Hematopoietic multipotent progenitor cell (in vitro differentiated cells): ENCODE data around the gene ZNF735. TPM values are rescaled to one million over a fixed set of nuclear protein-coding genes. Genes with fewer than 3 reads are reported as not detected.
A peak's percentile ranks its signal among the peaks of the same experiment; 100 is the strongest.
"Not testable (repeated sequence)": the region's sequence is repeated elsewhere in the genome, so short reads cannot be mapped to it uniquely, and the experiment has no call there.

Experiments used
- DNase-seq, 3 donors: peaks; one replicate each; pipeline ENCODE4 v3.0.0-alpha.2; 2011 to 2015; ENCODE audit warnings: low read depth in 2 of 3, low spot score in 2 of 3
- total RNA-seq: library from RNA; depleted of rRNA; stranded (reverse); fragments of >200 nt; gene quantifications from one replicate; pipeline ENCODE4 v1.2.3, GENCODE V29; 2012

ZNF735 gene
- not detected for total RNA-seq

DNA sequence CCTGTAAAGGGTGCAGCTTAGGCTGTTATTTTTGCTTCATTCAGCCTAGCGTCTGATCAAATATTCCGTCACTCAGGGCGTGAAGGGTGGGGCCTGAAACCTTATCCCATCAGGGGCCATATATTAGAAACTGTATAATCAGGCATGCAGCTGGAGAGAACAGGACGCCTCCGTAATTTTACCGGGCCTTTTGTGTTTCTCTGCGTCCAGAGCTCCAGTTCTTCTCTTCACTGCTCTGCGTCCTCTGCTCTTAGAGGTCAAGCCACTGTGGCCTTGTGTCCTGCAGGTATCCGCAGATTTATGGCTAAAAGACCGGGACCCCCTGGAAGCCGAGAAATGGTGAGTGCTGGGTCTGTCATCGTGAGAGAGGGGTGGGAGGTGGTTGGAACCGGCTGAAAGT is at the start of gene ZNF735:
TSS of gene ZNF735 (plus strand) at position 301 of the 400 bp plus-strand sequence. CDS start at position 301, 0 bp downstream.
- no peak for DNase-seq

DNA sequence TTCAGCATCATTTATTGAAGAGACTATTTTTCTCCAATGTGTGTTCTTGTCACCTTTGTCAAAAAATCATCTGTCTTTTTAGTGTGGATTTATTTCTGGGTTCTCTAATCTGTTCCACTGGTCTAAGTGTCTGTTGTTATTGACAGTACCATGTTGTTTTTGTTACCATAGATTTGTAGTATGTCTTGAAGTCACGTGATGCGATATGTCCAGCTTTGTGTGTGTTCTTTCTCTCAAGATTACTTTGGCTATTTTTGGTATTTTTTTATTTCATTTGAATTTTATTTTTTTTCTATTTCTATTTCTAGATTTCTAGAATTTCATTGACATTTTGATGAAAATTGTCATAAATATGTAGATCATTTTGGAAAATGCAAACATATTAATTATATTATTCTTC is 36.0 kb upstream of the ZNF735 start:
- DNase-seq = not testable (repeated sequence)

DNA sequence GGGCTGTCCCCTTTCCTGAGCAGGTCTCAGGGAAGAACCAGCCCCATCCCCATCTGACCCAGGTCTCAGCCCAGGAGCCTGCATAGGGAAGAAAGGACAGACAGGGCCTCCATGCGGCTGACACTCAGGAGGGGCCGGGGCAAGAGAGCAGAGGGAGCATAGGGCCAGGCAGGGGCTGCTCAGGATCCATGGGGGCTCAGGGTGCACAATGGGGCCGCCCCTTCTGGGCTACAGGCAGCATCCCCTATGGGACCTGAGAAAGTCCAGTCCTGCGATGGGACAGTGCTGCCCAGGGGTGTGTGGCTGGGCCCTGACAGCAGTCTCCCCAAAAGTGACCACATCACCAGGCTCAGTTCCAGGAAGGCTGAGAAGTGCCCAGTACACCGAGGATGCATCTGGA is 32.7 kb upstream of the ZNF735 start:
- no peak for DNase-seq

DNA sequence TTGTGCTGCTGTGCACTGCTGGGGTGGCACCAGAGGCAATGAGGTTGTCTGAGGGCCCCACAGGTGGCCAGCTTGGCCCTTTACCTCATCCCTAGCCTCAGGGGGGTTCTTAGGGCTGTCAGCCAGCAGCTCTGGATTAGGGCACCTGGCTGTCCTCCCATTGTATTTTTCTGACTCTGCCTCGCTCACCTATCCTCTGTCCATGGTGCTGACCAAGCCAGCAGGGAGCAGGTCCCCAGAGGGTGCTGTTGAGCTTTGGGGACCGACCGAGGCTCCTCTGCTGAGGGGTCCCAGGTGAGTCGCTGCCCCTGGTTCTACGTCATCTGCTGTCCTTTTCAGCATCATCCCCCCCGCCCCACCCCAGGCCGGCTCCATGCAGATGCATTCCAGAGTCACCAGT is 32.1 kb upstream of the ZNF735 start:
- no peak for DNase-seq

DNA sequence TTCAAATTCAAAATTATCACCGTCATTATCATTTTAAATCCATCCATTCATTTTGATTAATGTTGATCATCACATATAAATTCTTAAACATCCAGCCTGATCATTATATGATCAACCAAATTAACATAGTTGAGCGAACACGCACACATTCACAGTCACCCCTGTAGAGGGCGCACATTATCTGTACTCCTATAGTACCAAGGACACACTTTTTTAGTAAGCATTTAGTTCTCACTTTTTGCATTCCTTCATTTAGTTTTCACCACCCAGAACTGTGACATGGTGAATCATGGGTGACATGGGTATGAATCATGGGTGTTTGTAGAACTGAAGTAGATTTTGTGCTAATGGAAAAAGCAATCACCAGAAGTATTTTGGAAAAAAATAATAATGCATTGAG is 26.0 kb upstream of the ZNF735 start:
- peak in 2 of 3 donors; percentile 10 to 40 for DNase-seq

DNA sequence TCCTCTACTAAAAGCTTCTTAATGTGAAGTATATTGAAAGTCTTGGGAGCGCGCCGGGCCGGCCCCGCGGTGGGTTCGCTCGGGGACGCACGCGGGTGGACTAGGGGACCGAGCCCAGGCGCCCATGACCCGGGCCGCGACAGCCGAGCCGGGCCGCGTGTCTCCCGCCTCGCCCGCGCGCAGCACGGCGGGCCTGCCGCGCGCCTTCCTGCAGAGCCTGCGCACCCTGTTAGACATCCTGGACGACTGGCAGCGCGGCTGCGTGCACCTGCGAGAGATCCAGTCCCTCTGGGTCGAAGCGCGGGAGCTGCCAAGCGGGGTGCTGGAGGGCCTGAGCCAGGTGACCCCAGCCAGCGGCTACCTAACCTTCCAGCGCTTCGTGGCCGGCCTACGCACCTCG is 25.4 kb upstream of the ZNF735 start:
- DNase-seq = no peak

DNA sequence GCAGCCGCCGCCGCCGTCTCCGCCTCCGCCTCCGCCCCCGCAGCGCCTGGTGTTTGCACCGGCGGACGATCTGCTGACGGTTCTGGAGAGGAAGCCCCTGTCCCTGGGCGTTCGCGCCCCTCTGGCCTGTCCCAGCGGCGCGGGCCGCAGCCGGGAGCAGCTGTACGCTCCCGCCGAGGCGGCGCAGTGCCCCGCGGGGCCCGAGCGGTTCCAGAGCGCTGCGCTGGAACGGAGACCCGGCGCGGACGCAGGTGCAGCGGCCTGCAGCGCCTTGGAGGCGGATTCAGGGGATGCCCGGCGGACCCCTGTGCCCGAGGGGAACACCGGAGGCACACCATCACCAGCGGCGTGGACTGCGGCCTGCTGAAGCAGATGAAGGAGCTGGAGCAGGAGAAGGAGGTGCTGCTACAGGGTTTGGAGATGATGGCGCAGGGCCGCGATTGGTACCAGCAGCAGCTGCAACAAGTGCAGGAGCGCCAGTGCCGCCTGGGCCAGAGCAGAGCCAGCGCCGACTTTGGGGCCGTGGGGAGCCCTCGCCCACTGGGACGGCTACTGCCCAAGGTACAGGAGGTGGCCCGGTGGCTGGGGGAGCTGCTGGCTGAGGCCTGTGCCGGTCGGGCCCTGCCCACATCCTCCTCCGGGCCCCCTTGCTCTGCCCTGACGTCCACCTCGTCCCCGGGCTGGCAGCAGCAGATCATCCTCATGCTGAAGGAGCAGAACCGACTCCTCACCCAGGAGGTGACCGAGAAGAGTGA is 24.8 kb upstream of the ZNF735 start:
- no peak for DNase-seq

DNA sequence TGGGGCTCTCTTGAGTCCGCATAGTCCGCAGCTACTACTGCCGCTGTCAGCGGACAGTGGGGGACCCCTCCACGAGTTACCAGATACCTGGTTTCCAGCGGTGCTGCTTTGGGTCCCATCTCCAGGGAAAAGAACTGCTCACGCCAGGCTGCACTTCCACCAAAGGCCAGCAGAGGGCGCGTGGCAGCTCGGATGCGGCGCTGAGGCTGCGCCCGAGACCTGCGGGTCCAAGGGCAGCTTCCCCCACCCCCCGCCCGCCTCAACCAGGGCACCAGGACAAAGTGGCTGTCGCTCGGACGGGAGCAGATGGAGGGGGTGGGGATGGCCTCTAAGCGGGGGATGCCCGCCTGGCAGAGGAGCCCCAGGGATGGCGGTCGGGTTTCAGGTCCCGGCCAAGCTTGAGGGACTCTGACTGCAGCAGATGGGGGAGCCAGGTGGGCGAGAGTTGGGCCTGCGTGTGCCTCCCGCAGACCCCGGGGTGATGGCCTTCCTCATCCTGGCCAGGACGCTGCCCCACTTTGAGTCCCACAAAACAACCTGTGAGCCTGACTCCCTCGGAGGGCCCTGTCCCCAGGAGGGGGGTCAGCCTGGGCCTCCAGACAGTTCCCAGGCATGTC is 23.8 kb upstream of the ZNF735 start:
- peak; percentile 9 to 26 (median 14) for DNase-seq

DNA sequence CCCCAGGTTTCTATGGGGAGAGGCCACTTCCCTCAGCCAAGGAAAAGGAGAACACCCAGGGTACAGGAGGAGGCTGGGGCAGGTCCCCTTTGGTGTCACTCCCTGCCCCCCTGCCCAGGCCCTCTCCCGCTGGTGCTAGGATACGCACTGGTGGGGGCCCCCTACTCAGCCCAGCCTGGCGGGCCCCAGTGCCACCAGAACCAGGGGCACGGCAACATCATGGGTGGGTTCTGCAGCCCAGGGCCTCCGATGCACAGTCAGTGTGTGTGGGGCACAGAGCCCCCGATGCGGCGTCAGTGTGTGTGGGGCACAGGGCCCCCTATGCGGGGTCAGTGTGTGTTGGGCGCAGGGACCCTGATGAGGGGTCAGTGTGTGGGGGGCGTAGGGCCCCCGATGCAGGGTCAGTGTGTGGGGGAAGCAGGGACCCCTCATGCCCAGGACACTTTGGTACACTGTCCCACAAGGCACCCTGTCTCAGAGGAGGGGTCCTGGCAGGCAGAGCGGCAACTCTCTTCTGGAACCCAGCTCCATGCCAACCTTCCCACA is 23.1 kb upstream of the ZNF735 start:
- DNase-seq = no peak

DNA sequence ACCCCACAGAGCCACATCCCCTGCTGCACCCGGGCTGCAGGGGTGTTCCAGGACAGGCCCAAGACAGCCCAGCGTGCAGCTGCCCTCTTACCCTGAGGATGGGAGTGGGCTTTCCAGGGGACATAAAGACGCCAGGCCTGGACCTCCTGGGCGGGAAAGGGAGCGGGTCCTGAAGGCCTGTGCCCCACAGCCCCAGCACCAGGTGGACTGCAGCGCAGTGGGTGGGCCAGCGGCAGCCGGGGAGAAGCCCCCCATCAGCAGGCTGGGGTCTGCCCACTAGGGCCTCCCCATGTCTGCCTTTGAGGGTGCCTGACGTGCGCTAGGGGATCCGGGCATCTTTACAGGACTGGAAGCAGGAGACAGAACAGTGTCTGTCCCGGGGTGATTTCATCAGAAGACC is 22.6 kb upstream of the ZNF735 start:
- no peak for DNase-seq

DNA sequence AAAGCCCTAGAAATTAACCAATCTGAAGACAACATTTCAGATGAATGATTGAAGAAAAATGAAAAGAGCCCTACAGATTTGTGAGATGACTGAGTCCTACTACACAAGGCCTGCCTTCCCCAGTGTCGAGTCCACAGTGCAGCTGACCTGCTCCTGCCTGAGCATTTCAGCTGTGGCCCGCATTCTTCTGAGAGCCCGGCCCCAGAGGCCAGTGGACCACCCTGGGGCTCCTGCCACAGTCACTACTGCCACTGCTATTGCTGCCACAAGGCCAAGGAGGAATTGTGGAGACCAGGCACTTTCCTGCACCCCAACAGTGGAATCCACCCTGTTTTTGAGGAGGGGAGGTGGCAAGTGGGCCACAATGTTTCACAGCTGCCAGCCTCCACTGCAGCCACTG is 19.6 kb upstream of the ZNF735 start:
- no peak for DNase-seq

DNA sequence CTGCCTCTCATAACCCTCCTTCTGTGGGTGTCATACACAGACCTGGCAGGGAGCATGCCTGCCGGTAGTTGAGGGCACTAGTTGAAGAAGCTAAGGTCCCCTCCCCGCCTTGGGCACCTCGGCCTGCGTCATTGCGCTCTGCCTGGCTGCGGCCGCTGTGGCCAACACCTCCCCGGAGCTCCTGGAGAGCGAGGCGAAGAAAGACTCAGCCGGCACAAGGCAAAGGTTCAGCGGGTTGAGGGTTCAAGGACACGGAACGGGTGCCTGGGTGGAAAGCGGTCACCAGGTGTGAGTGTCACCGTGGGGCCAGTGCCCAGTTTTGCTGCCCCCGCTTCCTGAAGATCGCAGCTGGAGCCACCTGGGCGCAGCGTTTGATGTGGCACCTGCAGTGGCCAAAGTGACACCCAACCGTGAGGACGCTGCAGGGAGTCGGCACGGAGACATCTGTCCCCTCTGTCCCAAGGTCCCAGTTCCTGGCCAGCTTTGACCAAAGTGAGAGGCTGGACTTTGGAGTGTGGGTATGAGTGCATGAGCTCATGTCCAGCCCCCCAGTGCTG is 14.8 kb upstream of the ZNF735 start:
- DNase-seq = no peak

DNA sequence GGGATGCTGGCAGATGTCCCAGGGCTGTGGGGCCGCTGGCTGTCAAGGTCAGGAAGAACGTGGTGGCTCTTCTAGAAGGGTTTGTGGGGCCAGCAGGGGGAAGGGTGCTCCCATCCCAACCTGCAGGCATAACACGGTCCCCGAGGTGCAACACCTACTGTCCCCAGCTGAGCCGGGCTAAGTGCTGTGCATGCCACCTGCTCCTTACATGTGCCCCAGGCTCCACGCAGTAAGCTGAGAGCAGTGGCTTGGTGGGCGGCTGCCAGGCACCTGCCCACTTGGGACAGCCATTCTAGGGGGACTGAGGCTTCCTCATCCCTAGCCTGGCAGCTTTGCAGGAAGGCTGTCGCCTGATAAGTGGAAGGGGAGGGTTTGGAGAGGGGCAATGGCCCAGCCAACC is 14.2 kb upstream of the ZNF735 start:
- no peak for DNase-seq

DNA sequence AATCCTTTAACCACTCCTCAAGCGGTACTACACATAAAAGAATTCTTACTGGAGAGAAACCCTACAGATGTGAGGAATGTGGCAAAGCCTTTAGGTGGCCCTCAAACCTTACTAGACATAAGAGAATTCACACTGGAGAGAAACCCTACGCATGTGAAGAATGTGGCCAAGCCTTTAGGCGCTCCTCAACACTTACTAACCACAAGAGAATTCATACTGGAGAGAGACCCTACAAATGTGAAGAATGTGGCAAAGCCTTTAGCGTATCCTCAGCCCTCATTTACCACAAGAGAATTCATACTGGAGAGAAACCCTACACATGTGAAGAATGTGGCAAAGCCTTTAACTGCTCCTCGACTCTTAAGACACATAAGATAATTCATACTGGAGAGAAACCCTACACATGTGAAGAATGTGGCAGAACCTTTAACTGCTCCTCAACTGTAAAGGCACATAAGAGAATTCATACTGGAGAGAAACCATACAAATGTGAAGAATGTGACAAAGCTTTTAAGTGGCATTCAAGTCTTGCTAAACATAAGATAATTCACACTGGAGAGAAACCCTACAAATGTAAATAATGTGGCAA is 12.8 kb downstream of the ZNF735 start:
- not testable (repeated sequence) for DNase-seq

DNA sequence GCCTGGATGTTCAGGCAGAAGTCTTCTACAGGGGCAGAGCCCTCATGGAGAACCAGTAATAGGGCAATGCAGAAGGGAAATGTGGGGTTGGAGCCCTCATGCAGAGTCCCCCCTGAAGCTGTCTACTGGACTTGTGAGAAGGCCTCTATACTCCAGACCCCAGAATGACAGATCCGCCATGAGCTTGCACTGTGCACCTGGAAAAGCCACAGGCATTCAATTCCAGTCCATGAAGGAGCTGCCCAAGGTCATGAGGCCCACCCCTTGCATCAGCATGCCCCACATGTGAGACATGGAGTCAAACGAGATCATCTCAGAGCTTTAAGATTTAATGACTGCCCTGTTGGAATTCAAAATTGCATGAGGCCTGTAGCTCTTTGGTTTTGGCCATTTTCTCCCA is 16.4 kb downstream of the ZNF735 start:
- no peak for DNase-seq

DNA sequence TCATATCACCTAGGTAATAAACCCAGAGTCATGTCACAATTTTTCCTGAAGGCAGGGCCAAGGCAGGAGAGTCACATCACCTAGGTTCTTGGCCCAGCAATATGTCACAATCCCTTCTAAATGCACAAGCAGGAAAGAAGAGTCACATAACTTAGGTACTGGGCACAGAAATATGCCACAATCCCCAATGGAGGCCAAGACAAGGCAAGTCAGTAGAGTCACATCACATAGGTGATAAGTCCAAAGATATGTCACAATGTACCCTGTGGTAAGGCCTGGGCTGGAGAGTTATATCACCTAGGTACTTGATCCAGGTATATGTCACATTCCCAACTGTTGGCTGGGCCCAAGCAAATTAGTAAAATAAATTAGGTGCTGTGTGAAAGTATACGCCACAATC is 21.2 kb downstream of the ZNF735 start, which contains the start of gene ZNF679:
TSS of gene ZNF679 (plus strand) at position 301 of the 400 bp plus-strand sequence. CDS start 20,644 bp downstream, outside the sequence.
- not testable (repeated sequence) for DNase-seq

DNA sequence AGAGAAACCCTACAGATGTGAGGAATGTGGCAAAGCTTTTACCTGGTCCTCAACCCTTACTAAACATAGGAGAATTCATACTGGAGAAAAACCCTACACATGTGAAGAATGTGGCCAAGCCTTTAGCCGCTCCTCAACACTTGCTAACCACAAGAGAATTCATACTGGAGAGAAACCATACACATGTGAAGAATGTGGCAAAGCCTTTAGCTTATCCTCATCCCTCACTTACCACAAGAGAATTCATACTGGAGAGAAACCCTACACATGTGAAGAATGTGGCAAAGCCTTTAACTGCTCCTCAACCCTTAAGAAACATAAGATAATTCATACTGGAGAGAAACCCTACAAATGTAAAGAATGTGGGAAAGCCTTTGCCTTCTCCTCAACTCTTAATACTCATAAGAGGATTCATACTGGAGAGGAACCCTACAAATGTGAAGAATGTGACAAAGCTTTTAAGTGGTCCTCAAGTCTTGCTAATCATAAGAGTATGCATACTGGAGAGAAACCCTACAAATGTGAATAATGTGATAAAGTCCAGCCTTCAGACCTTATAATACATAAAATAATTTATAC is 59.4 kb downstream of the ZNF735 start:
- no peak for DNase-seq
